Coronary artery (tissue), 2 donors: ENCODE results near the gene SEC24C.
A peak's percentile ranks its signal among the peaks of the same experiment; 100 is the strongest.
"Not testable (repeated sequence)": the region's sequence is repeated elsewhere in the genome, so short reads cannot be mapped to it uniquely, and the experiment has no call there.

Experiments
- DNase-seq: peaks from one replicate; pipeline ENCODE4 v3.0.0-alpha.2; 2017; ENCODE audit warnings: low spot score
- H3K27ac ChIP-seq, 2 donors: fragments of 200-600 bp; sonication (generic); one replicate each; pipeline ENCODE4 v1.5.1; 2016 to 2019
- H3K4me3 ChIP-seq: fragments of 200-600 bp; sonication (generic); 2 replicates; pipeline ENCODE4 v1.5.1; 2016; ENCODE audit warnings: mild to moderate bottlenecking, moderate library complexity
- CTCF ChIP-seq: fragments of 200-600 bp; sonication (generic); IDR thresholded peaks from one replicate; pipeline ENCODE4 v1.5.1; 2019; ENCODE audit warnings: antibody characterized with exemption

The SEC24C gene

GRCh38 chr10:73788864-73789658 is 44.9 kb downstream of the SEC24C start:
- DNase-seq = no peak
- no peak overlapping the region for H3K27ac ChIP-seq
- TF ChIP-seq CTCF = no peak
- no peak overlapping the region for H3K4me3 ChIP-seq

- DNase-seq = no peak
- Histone ChIP-seq H3K27ac (no peak overlapping the region), H3K4me3 (no peak overlapping the region)
- no peak for TF ChIP-seq CTCF
Measured at GRCh38 chr10:73789659-73790055, 45.5 kb downstream of the SEC24C start.

GRCh38 chr10:73790886-73791625 is 46.9 kb downstream of the SEC24C start:
- DNase-seq = no peak
- Histone ChIP-seq H3K4me3 (no peak overlapping the region), H3K27ac (no peak overlapping the region)
- no peak for TF ChIP-seq CTCF

- H3K4me3 ChIP-seq = no peak overlapping the region
- H3K27ac ChIP-seq = no peak overlapping the region
- peak; percentile 69 for DNase-seq
- TF ChIP-seq CTCF = no peak
Measured at GRCh38 chr10:73791871-73792400, 47.8 kb downstream of the SEC24C start.

GRCh38 chr10:73793456-73793855 is 49.3 kb downstream of the SEC24C start:
- no peak for TF ChIP-seq CTCF
- Histone ChIP-seq H3K27ac (no peak overlapping the region), H3K4me3 (no peak overlapping the region)
- no peak for DNase-seq

- DNase-seq, H3K27ac ChIP-seq, H3K4me3 ChIP-seq: not testable (repeated sequence)
Measured at GRCh38 chr10:73795491-73795890, 51.3 kb downstream of the SEC24C start.

- H3K27ac ChIP-seq, H3K4me3 ChIP-seq, DNase-seq: not testable (repeated sequence)
Measured at GRCh38 chr10:73796035-73796434, 51.9 kb downstream of the SEC24C start.

- Histone ChIP-seq H3K27ac (no peak overlapping the region), H3K4me3 (no peak overlapping the region)
Measured at GRCh38 chr10:73796766-73797165, 52.6 kb downstream of the SEC24C start.

More at GRCh38 chr10:73796766-73797165, 52.6 kb downstream of the SEC24C start:
- TF ChIP-seq CTCF = no peak
- DNase-seq = no peak
